Measurements from ENCODE around the gene BSND.

BSND gene

GRCh38 chr1:54987919-54988705, 10.6 kb upstream of the BSND start:
- CTCF ChIA-PET, result interaction anchor here (1.0 to 10.4 kb wide), 7 partner anchors 9 to 39 kb away, joined by 4 to 209 read pairs (median 11); partner anchors contain the start of gene BSND
- POLR2A ChIA-PET, result no interaction called here
- DNase-seq (ENCODE audit: low read depth, low spot score), result peak; percentile 66
- no peak overlapping the region for H3K4me3 ChIP-seq (ENCODE audit: low read depth, low read length)
- TF ChIP-seq CTCF (IDR thresholded peaks at IDR 0.05; ENCODE audit: insufficient read depth, low read length, missing control alignments), result no peak

GRCh38 chr1:54988975-54989374, 9.8 kb upstream of the BSND start:
- ChIA-PET CTCF (interaction anchor here (0.7 to 10.4 kb wide), 7 partner anchors 8 to 40 kb away, joined by 3 to 209 read pairs (median 9); partner anchors contain the start of gene BSND), POLR2A (no interaction called here)
- no peak for TF ChIP-seq CTCF (IDR thresholded peaks at IDR 0.05; ENCODE audit: insufficient read depth, low read length, missing control alignments)
- H3K4me3 ChIP-seq (ENCODE audit: low read depth, low read length), result no peak overlapping the region
- no peak for DNase-seq (ENCODE audit: low read depth, low spot score)

GRCh38 chr1:54989473-54989872, 9.3 kb upstream of the BSND start:
- H3K4me3 ChIP-seq (ENCODE audit: low read depth, low read length), result no peak overlapping the region
- no peak for TF ChIP-seq CTCF (IDR thresholded peaks at IDR 0.05; ENCODE audit: insufficient read depth, low read length, missing control alignments)
- CTCF ChIA-PET, result interaction anchor here (0.7 to 10.4 kb wide), 8 partner anchors 7 to 40 kb away, joined by 3 to 209 read pairs (median 7); partner anchors contain the start of gene BSND
- POLR2A ChIA-PET, result no interaction called here
- no peak for DNase-seq (ENCODE audit: low read depth, low spot score)

GRCh38 chr1:54989968-54990810, 8.5 kb upstream of the BSND start:
- no peak for TF ChIP-seq CTCF (IDR thresholded peaks at IDR 0.05; ENCODE audit: insufficient read depth, low read length, missing control alignments)
- POLR2A ChIA-PET, result no interaction called here
- CTCF ChIA-PET, result interaction anchor here (0.7 to 10.4 kb wide), 8 partner anchors 8 to 41 kb away, joined by 3 to 209 read pairs (median 12); partner anchors contain the start of gene BSND
- no peak overlapping the region for H3K4me3 ChIP-seq (ENCODE audit: low read depth, low read length)
- DNase-seq (ENCODE audit: low read depth, low spot score), result no peak

- POLR2A ChIA-PET, result no interaction called here
Observed at GRCh38 chr1:54990916-54991315, 7.8 kb upstream of the BSND start.

More at GRCh38 chr1:54990916-54991315, 7.8 kb upstream of the BSND start:
- CTCF ChIA-PET, result interaction anchor here (1.2 to 10.4 kb wide), 7 partner anchors 11 to 42 kb away, joined by 4 to 209 read pairs (median 9); no protein-coding TSS in a partner anchor
- no peak for DNase-seq (ENCODE audit: low read depth, low spot score)
- no peak for TF ChIP-seq CTCF (IDR thresholded peaks at IDR 0.05; ENCODE audit: insufficient read depth, low read length, missing control alignments)
- no peak overlapping the region for H3K4me3 ChIP-seq (ENCODE audit: low read depth, low read length)

Measured in AG04449 (cell line).